Gastrocnemius medialis (tissue), 4 donors: ENCODE measurements around the gene RNPS1. TPM values are rescaled to one million over a fixed set of nuclear protein-coding genes. Genes with fewer than 3 reads are reported as not detected.
A peak's percentile ranks its signal among the peaks of the same experiment; 100 is the strongest.

ENCODE experiments used
- ATAC-seq, 2 donors: fragments of 150-250 bp; one replicate each; pipeline ENCODE4 v1.9.1; 2016
- DNase-seq, 2 donors: peaks; one replicate each; pipeline ENCODE4 v3.0.0-alpha.2; 2019
- H3K27ac ChIP-seq, 4 donors: fragments of 200-600 bp; sonication (generic); 1 replicate in 1 of 4; 2 replicates in 3 of 4; pipeline ENCODE4 v1.5.1; 2016 to 2018; ENCODE audit warnings: mild to moderate bottlenecking in 2 of 4, moderate library complexity in 1 of 4
- H3K27me3 ChIP-seq, 3 donors: fragments of 200-600 bp; sonication (generic) in 2 of 3; 1 replicate in 1 of 3; 2 replicates in 2 of 3; pipeline versions ENCODE4 v1.5.1 to v1.6.0; 2016 to 2019; ENCODE audit warnings: mild to moderate bottlenecking in 1 of 3, moderate library complexity in 1 of 3
- H3K36me3 ChIP-seq, 2 donors: fragments of 200-600 bp; sonication (generic) in 1 of 2; one replicate each; pipeline ENCODE4 v1.5.1; 2017 to 2018
- H3K4me1 ChIP-seq, 2 donors: fragments of 200-600 bp; sonication (generic) in 1 of 2; one replicate each; pipeline ENCODE4 v1.5.1; 2016 to 2017; ENCODE audit warnings: mild to moderate bottlenecking in 2 of 2
- H3K4me3 ChIP-seq, 4 donors: fragments of 200-600 bp; sonication (generic) in 3 of 4; 1 replicate in 1 of 4; 2 replicates in 3 of 4; pipeline ENCODE4 v1.5.1; 2016 to 2019; ENCODE audit warnings: mild to moderate bottlenecking in 2 of 4
- H3K9me3 ChIP-seq, 3 donors: fragments of 200-600 bp; sonication (generic) in 2 of 3; 1 replicate in 1 of 3; 2 replicates in 2 of 3; pipeline ENCODE4 v1.5.1; 2016 to 2019
- CTCF ChIP-seq, 5 experiments: fragments of 450-650 bp in 3 of 5; fragments of 200-600 bp in 2 of 5; sonication (generic) in 2 of 5; IDR thresholded peaks in 4 of 5; conservative IDR thresholded peaks in 1 of 5; 1 replicate in 4 of 5; 2 replicates in 1 of 5; pipeline ENCODE4 v1.5.1; 2016 to 2019; ENCODE audit warnings: antibody characterized with exemption in 5 of 5, mild to moderate bottlenecking in 3 of 5, moderate library complexity in 3 of 5
- POLR2A ChIP-seq, 2 donors: fragments of 450-650 bp; IDR thresholded peaks; one replicate each; pipeline ENCODE4 v1.6.1; 2017; ENCODE audit warnings: antibody characterized with exemption in 2 of 2, mild to moderate bottlenecking in 2 of 2, moderate library complexity in 2 of 2
- in situ Hi-C, 4 donors: fragments of 200-750 bp; cut with MboI; loops; one replicate each; pipeline versions ENCODE4 v1.15.0 to v1.8.0; 2017; ENCODE audit warnings: low sequenced_read_pairs in 4 of 4
- intact Hi-C: fragments of 100-400 bp; cut with DNase I; formaldehyde crosslinking; loops from one replicate; pipeline ENCODE4 v1.15.1; 2023; ENCODE audit warnings: low total_unique reads
- total RNA-seq, 4 donors: library from RNA; depleted of rRNA; stranded (reverse); fragments of >200 nt; gene quantifications; one replicate each; pipeline versions ENCODE4 v1.1.0 to v1.2.3, GENCODE V29; 2016

RNPS1 gene
- total RNA-seq, 4 donors from 2014 or later: 158 to 222 (median 172) TPM

GRCh38 chr16:2229632-2230250 lies 38.2 kb downstream of the RNPS1 start:
- in situ Hi-C loops: no loop called here
- Histone ChIP-seq H3K9me3 (no peaks in the 10 kb centered on the region), H3K4me1 (peaks cover 2 to 5% of the 10 kb centered on the region in 2 donors), H3K27ac (no peak overlapping the region), H3K36me3 (peaks cover 0 to 67% of the 10 kb centered on the region in 2 donors), H3K4me3 (no peak overlapping the region), H3K27me3 (no peaks in the 10 kb centered on the region)
- no peak for TF ChIP-seq POLR2A (IDR thresholded peaks at IDR 0.05)
- no peak for TF ChIP-seq CTCF (IDR thresholded peaks at IDR 0.05 in 4 of 5, conservative IDR thresholded peaks at IDR 0.05 in 1 of 5)
- no peak for DNase-seq
- intact Hi-C loops: no loop called here
- ATAC-seq: no peak

- intact Hi-C loops: no loop called here
- no peak for DNase-seq
- peaks cover 8 to 12% of the 10 kb centered on the region in 2 donors for H3K4me1 ChIP-seq
- in situ Hi-C loops: no loop called here
- H3K27me3 ChIP-seq: no peaks in the 10 kb centered on the region
- TF ChIP-seq POLR2A (IDR thresholded peaks at IDR 0.05): no peak
- TF ChIP-seq CTCF (IDR thresholded peaks at IDR 0.05 in 4 of 5, conservative IDR thresholded peaks at IDR 0.05 in 1 of 5): no peak
- ATAC-seq: no peak
- H3K4me3 ChIP-seq: no peak overlapping the region
- no peak overlapping the region for H3K27ac ChIP-seq
- H3K9me3 ChIP-seq: no peaks in the 10 kb centered on the region
- peaks cover 0 to 61% of the 10 kb centered on the region in 2 donors for H3K36me3 ChIP-seq
These were observed 38.8 kb downstream of the RNPS1 start for GRCh38 chr16:2229091-2229490.

- Histone ChIP-seq H3K27me3 (no peaks in the 10 kb centered on the region), H3K4me1 (peaks cover 11 to 13% of the 10 kb centered on the region in 2 donors), H3K4me3 (no peak overlapping the region), H3K27ac (no peak overlapping the region), H3K36me3 (peaks cover 0 to 53% of the 10 kb centered on the region in 2 donors), H3K9me3 (no peaks in the 10 kb centered on the region)
- TF ChIP-seq POLR2A (IDR thresholded peaks at IDR 0.05) (no peak), CTCF (IDR thresholded peaks at IDR 0.05 in 4 of 5, conservative IDR thresholded peaks at IDR 0.05 in 1 of 5) (no peak)
- intact Hi-C loops: no loop called here
- in situ Hi-C loops: no loop called here
- ATAC-seq (no peak), DNase-seq (no peak)
These were observed 39.6 kb downstream of the RNPS1 start for GRCh38 chr16:2228161-2228824.

- no peak for TF ChIP-seq POLR2A (IDR thresholded peaks at IDR 0.05)
- TF ChIP-seq CTCF (IDR thresholded peaks at IDR 0.05 in 4 of 5, conservative IDR thresholded peaks at IDR 0.05 in 1 of 5): no peak
- Histone ChIP-seq H3K9me3 (no peaks in the 10 kb centered on the region), H3K36me3 (peaks cover 0 to 39% of the 10 kb centered on the region in 2 donors), H3K27me3 (no peaks in the 10 kb centered on the region), H3K27ac (peak overlapping the region in 1 of 4 donors; percentile 1), H3K4me3 (no peak overlapping the region), H3K4me1 (peaks cover 11 to 16% of the 10 kb centered on the region in 2 donors)
- ATAC-seq (no peak), DNase-seq (no peak)
- in situ Hi-C loops (no loop called here), intact Hi-C loops (no loop called here)
These were observed 41.0 kb downstream of the RNPS1 start for GRCh38 chr16:2226918-2227317.
